HepG2 (cell line): ENCODE data around the gene GLT1D1. TPM values are rescaled to one million over a fixed set of nuclear protein-coding genes. Genes with fewer than 3 reads are reported as not detected.

Source experiments
- ATAC-seq: fragments of 200-7000 bp; cut with Tn5 transposase; 3 replicates; pipeline ENCODE4 v1.9.1; 2020; ENCODE audit warnings: mild to moderate bottlenecking, moderate library complexity
- BruUV-seq: library from RNA; stranded (reverse); fragments of 400-500 nt; replicated peaks from 2 replicates; lab custom pipeline; 2021; lab: Mats Ljungman, UMichigan
- CTCF ChIA-PET: fragments of 300-600 bp; formaldehyde crosslinking; extraction: SDS; loops from one replicate; lab custom pipeline; 2021; ENCODE audit warnings: low total read pairs, inconsistent platforms, low intra/inter-chr PET ratio; lab: Yijun Ruan, JAX
- POLR2A ChIA-PET: fragments of 350-600 bp; sonication (Branson Sonifier 250); formaldehyde crosslinking; loops from one replicate; lab custom pipeline; 2020; ENCODE audit warnings: antibody characterized with exemption, inconsistent platforms; lab: Yijun Ruan, JAX
- DNase-seq: peaks from one replicate; pipeline ENCODE4 v3.0.0-alpha.2; 2015; ENCODE audit warnings: low spot score
- FAIRE-seq: peaks from 3 replicates; lab custom pipeline; 2011; peaks lifted over from hg19 to GRCh38; lab: Jason Lieb, UNC
- H2AFZ ChIP-seq: one replicate; pipeline ENCODE4 v1.6.1; 2011; ENCODE audit warnings: low read length, inconsistent platforms
- H3K27ac ChIP-seq: fragments of 300-600 bp; 3 replicates; pipeline ENCODE4 v1.8.0; 2011; ENCODE audit warnings: mixed run types, mild to moderate bottlenecking, mixed read lengths, low read length, inconsistent platforms; ENCODE audit not compliant: insufficient read depth; ENCODE audit errors: extremely low read length
- H3K27me3 ChIP-seq, 2 experiments: fragments of 200-600 bp in 1 of 2; 2 replicates in 1 of 2; 3 replicates in 1 of 2; pipeline versions ENCODE4 v1.6.0 to v1.8.0; 2011; ENCODE audit warnings: low read length in 2 of 2, mild to moderate bottlenecking in 2 of 2, moderate library complexity in 2 of 2, inconsistent platforms in 1 of 2; ENCODE audit not compliant: insufficient read depth in 2 of 2, control insufficient read depth in 1 of 2
- H3K36me3 ChIP-seq, 2 experiments: fragments of 200-600 bp in 1 of 2; replicated peaks in 1 of 2; 2 replicates in 1 of 2; 3 replicates in 1 of 2; pipeline versions ENCODE4 v1.5.1 to v1.8.0; 2011; ENCODE audit warnings: low read length in 2 of 2, inconsistent platforms in 1 of 2; ENCODE audit not compliant: insufficient read depth in 2 of 2, control insufficient read depth in 1 of 2
- H3K4me1 ChIP-seq: 2 replicates; pipeline ENCODE4 v1.5.1; 2012; ENCODE audit warnings: low read length, inconsistent platforms; ENCODE audit not compliant: insufficient read depth
- H3K4me2 ChIP-seq: 2 replicates; pipeline ENCODE4 v1.6.0; 2011; ENCODE audit warnings: low read depth, low read length, inconsistent platforms
- H3K4me3 ChIP-seq, 3 experiments: fragments of 200-600 bp in 1 of 3; sonication (generic), shearing (Covaris generic) in 1 of 3; replicated peaks in 1 of 3; 2 replicates each; pipeline ENCODE4 v1.5.1; 2011 to 2016; ENCODE audit warnings: low read length in 3 of 3, inconsistent platforms in 2 of 3, low read depth in 2 of 3, mild to moderate bottlenecking in 2 of 3, control low read depth in 1 of 3, mixed read lengths in 1 of 3; ENCODE audit not compliant: insufficient read depth in 1 of 3
- H3K79me2 ChIP-seq: one replicate; pipeline ENCODE4 v1.6.1; 2011; ENCODE audit warnings: low read length, inconsistent platforms; ENCODE audit not compliant: insufficient read depth
- H3K9ac ChIP-seq: 2 replicates; pipeline ENCODE4 v1.6.0; 2011; ENCODE audit warnings: mild to moderate bottlenecking, low read depth, low read length, inconsistent platforms; ENCODE audit not compliant: insufficient read depth
- H3K9me3 ChIP-seq: 2 replicates; pipeline ENCODE4 v1.5.1; 2012; ENCODE audit warnings: mild to moderate bottlenecking, low read length
- H4K20me1 ChIP-seq: 2 replicates; pipeline ENCODE4 v1.6.0; 2011; ENCODE audit warnings: inconsistent platforms, mild to moderate bottlenecking, low read length, moderate library complexity; ENCODE audit not compliant: insufficient read depth
- BRCA1 ChIP-seq: sonication (generic); formaldehyde crosslinking; IDR thresholded peaks from 2 replicates; pipeline ENCODE4 v1.4.0; 2020; ENCODE audit warnings: missing genetic modification reagents
- ELF3 ChIP-seq: IDR thresholded peaks from 2 replicates; pipeline ENCODE4 v1.6.1; 2016; ENCODE audit warnings: missing genetic modification reagents, missing compliant biosample characterization
- EP300 ChIP-seq, 3 experiments: sonication (generic) in 1 of 3; formaldehyde crosslinking in 1 of 3; IDR thresholded peaks; 2 replicates each; pipeline versions ENCODE4 v1.5.1 to v1.6.1; 2011 to 2020; ENCODE audit warnings: low read depth in 2 of 3, low read length in 2 of 3, borderline replicate concordance in 1 of 3, improper control_type of control experiment in 1 of 3, mild to moderate bottlenecking in 1 of 3, missing genetic modification reagents in 1 of 3, moderate library complexity in 1 of 3
- FOXJ3 ChIP-seq: sonication (generic); formaldehyde crosslinking; IDR thresholded peaks from 2 replicates; pipeline ENCODE4 v1.4.0; 2020; ENCODE audit warnings: missing genetic modification reagents, mild to moderate bottlenecking, borderline replicate concordance
- GABPA ChIP-seq, 2 experiments: IDR thresholded peaks; 2 replicates each; pipeline ENCODE4 v1.6.1; 2011 to 2016; ENCODE audit warnings: low read depth in 2 of 2, low read length in 1 of 2, missing biosample characterization in 1 of 2, missing genetic modification characterization in 1 of 2
- MAFF ChIP-seq: IDR thresholded peaks from 2 replicates; pipeline ENCODE4 v1.6.1; 2011; ENCODE audit warnings: low read depth, low read length, improper control_type of control experiment
- NCOR1 ChIP-seq: fragments of 200-600 bp; sonication (generic); IDR thresholded peaks from 2 replicates; pipeline ENCODE4 v1.7.0; 2017; ENCODE audit warnings: antibody characterized with exemption, low read length, borderline replicate concordance
- NR2F6 ChIP-seq, 2 experiments: IDR thresholded peaks; 2 replicates each; pipeline ENCODE4 v1.6.1; 2016; ENCODE audit warnings: antibody characterized with exemption in 1 of 2, mild to moderate bottlenecking in 1 of 2
- SAFB2 ChIP-seq: sonication (generic); formaldehyde crosslinking; IDR thresholded peaks from 2 replicates; pipeline ENCODE4 v1.5.1; 2020; ENCODE audit warnings: missing genetic modification reagents, low read depth, mild to moderate bottlenecking, borderline replicate concordance
- SMAD1 ChIP-seq: sonication (generic); formaldehyde crosslinking; IDR thresholded peaks from 2 replicates; pipeline ENCODE4 v1.4.0; 2020; ENCODE audit warnings: missing genetic modification reagents, low read depth, mild to moderate bottlenecking, borderline replicate concordance
- SOX5 ChIP-seq: IDR thresholded peaks from 2 replicates; pipeline ENCODE4 v1.6.1; 2016; ENCODE audit warnings: borderline replicate concordance
- ZMYM3 ChIP-seq: sonication (generic); formaldehyde crosslinking; IDR thresholded peaks from 2 replicates; pipeline ENCODE4 v1.5.1; 2020; ENCODE audit warnings: mild to moderate bottlenecking, missing genetic modification reagents
- ZNF101 ChIP-seq: sonication (generic); formaldehyde crosslinking; IDR thresholded peaks from 2 replicates; pipeline ENCODE4 v1.4.0; 2020; ENCODE audit warnings: mild to moderate bottlenecking, low read depth, missing genetic modification reagents, borderline replicate concordance
- ZNF180 ChIP-seq: sonication (generic); formaldehyde crosslinking; IDR thresholded peaks from 2 replicates; pipeline ENCODE4 v1.4.0; 2020; ENCODE audit warnings: low read depth, missing genetic modification reagents, borderline replicate concordance
- ZNF512 ChIP-seq: sonication (generic); formaldehyde crosslinking; IDR thresholded peaks from 2 replicates; pipeline ENCODE4 v1.4.0; 2020; ENCODE audit warnings: mild to moderate bottlenecking, missing genetic modification reagents
- ZNF652 ChIP-seq: IDR thresholded peaks from 2 replicates; pipeline ENCODE4 v1.6.1; 2016; ENCODE audit warnings: low read depth, borderline replicate concordance
- ZNF720 ChIP-seq: sonication (generic); formaldehyde crosslinking; IDR thresholded peaks from 2 replicates; pipeline ENCODE4 v1.4.0; 2020; ENCODE audit warnings: missing genetic modification reagents
- whole genome bisulfite sequencing: methylation state at CpG from one replicate; pipeline ENCODE4 v1.1.6; 2017; ENCODE audit warnings: low lambda C conversion rate; 5-methylcytosine and 5-hydroxymethylcytosine counted together
- in situ Hi-C: cut with HindIII; loops from 2 replicates; pipeline ENCODE4 v1.10.0; 2017; ENCODE audit warnings: low pct_unique_long_range_greater_than_20kb; ENCODE audit not compliant: extremely low pct_ligation_motif_present
- intact Hi-C: fragments of 100-400 bp; cut with micrococcal nuclease; formaldehyde crosslinking; loops from one replicate; pipeline ENCODE4 v1.10.0; 2022; ENCODE audit not compliant: unreplicated experiment
- polyA plus RNA-seq, 8 experiments: library from polyadenylated mRNA; depleted of rRNA in 3 of 8; stranded (reverse) in 7 of 8; unstranded in 1 of 8; fragments of >200 nt; fragmentation: Illumina TruSeq in 4 of 8; extraction: Trizol in 4 of 8; gene quantifications; 2 replicates each; pipeline versions ENCODE4 v1.2.1 to v1.2.3, GENCODE V29; 2011 to 2016; ENCODE audit warnings: low read depth in 4 of 8, missing spikeins in 1 of 8, mixed read lengths in 1 of 8; ENCODE audit not compliant: insufficient read depth in 1 of 8
- total RNA-seq, 5 experiments: library from RNA; depleted of rRNA; stranded (reverse); fragments of >200 nt; fragmentation: Illumina TruSeq; extraction: Trizol; gene quantifications; 2 replicates each; pipeline ENCODE4 v1.2.3, GENCODE V29; 2016; ENCODE audit warnings: low read depth in 1 of 5
- TF ChIP-seq, protein P1 (sequence below): IDR thresholded peaks from 2 replicates; pipeline ENCODE4 v1.4.0; 2020; ENCODE audit warnings: mild to moderate bottlenecking, missing genetic modification reagents

Gene GLT1D1
- total and polyA plus RNA-seq, 2 of the 13 experiments (the other 11 are each of a cell fraction or from before 2014, with no cell fraction given), result 0.09 to 0.17 TPM

DNA sequence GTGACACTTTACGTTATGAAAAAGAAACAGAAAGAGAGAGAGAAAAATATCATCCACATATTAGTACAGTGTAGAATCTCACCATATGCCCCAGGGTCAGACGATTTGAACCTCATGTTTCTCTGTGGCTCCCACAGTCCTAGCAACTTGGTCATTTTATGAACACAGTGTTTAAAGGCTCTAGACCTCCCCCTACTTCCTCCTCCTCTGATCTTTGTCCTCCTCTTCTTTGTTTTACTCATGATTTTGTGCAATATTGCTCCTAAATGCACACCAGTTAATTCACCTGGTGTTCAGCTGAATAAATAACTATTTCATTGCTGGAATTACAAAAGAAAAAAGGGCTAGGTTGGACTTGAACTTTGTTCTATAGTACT is 18.2 kb downstream of the GLT1D1 start:
- Histone ChIP-seq H3K27ac (no peak overlapping the region), H2AFZ (no peak overlapping the region), H3K4me2 (peak overlapping the region; percentile 19; the same call in 1 of the 2 replicates), H4K20me1 (no peaks in the 10 kb centered on the region), H3K4me3 (no peak overlapping the region), H3K79me2 (no peaks in the 10 kb centered on the region), H3K36me3 (no peaks in the 10 kb centered on the region), H3K27me3 (no peaks in the 10 kb centered on the region), H3K4me1 (peaks cover 11% of the 10 kb centered on the region), H3K9ac (no peak overlapping the region), H3K9me3 (no peaks in the 10 kb centered on the region)
- intact Hi-C loops (no loop called here), in situ Hi-C loops (no loop called here)
- ChIA-PET CTCF (no interaction called here), POLR2A (no interaction called here)
- BruUV-seq, result no TSS peak
- peak; percentile 57 for ATAC-seq
- peak; percentile 16 for DNase-seq
- FAIRE-seq, result no peak
- WGBS, result 2% methylated on average over 2 of the region's 2 CpGs
- no peak for TF ChIP-seq GABPA (IDR thresholded peaks at IDR 0.05; ENCODE audit: low read depth, low read length)
- TF ChIP-seq GABPA (CRISPR knock-in tag; IDR thresholded peaks at IDR 0.05; ENCODE audit: low read depth), result no peak
- TF ChIP-seq ZNF101 (CRISPR knock-in tag), result no peak
- peak; percentile 10; the same call in 1 of the 2 replicates for TF ChIP-seq ELF3
- no peak for TF ChIP-seq ZNF720
- TF ChIP-seq SOX5 (CRISPR knock-in tag), result 0 out of 2 replicates have a peak, but pooled peaks have one; percentile 9
- 0 out of 4 replicates have a peak, but pooled peaks of 1 of the 2 experiments have one; percentile 10 for TF ChIP-seq EP300 (IDR thresholded peaks at IDR 0.05; ENCODE audit: low read depth in 2 of 2, low read length in 2 of 2)
- no peak for TF ChIP-seq EP300 (CRISPR knock-in tag; IDR thresholded peaks at IDR 0.05; ENCODE audit: borderline replicate concordance)
- TF ChIP-seq NCOR1, result 0 out of 2 replicates have a peak, but pooled peaks have one; percentile 28
- TF ChIP-seq BRCA1, result no peak
- no peak for TF ChIP-seq ZNF512 (CRISPR knock-in tag)
- no peak for TF ChIP-seq MAFF
- no peak for TF ChIP-seq FOXJ3 (CRISPR knock-in tag)
- TF ChIP-seq NR2F6 (IDR thresholded peaks at IDR 0.05), result no peak
- no peak for TF ChIP-seq NR2F6 (CRISPR knock-in tag; IDR thresholded peaks at IDR 0.05)
- no peak for TF ChIP-seq SAFB2 (CRISPR knock-in tag)
- TF ChIP-seq ZNF652 (CRISPR knock-in tag), result peak; percentile 71
- no peak for TF ChIP-seq ZMYM3 (CRISPR knock-in tag)
- TF ChIP-seq SMAD1, result no peak
- TF ChIP-seq ZNF180 (CRISPR knock-in tag), result no peak
- TF ChIP-seq, protein P1, sequence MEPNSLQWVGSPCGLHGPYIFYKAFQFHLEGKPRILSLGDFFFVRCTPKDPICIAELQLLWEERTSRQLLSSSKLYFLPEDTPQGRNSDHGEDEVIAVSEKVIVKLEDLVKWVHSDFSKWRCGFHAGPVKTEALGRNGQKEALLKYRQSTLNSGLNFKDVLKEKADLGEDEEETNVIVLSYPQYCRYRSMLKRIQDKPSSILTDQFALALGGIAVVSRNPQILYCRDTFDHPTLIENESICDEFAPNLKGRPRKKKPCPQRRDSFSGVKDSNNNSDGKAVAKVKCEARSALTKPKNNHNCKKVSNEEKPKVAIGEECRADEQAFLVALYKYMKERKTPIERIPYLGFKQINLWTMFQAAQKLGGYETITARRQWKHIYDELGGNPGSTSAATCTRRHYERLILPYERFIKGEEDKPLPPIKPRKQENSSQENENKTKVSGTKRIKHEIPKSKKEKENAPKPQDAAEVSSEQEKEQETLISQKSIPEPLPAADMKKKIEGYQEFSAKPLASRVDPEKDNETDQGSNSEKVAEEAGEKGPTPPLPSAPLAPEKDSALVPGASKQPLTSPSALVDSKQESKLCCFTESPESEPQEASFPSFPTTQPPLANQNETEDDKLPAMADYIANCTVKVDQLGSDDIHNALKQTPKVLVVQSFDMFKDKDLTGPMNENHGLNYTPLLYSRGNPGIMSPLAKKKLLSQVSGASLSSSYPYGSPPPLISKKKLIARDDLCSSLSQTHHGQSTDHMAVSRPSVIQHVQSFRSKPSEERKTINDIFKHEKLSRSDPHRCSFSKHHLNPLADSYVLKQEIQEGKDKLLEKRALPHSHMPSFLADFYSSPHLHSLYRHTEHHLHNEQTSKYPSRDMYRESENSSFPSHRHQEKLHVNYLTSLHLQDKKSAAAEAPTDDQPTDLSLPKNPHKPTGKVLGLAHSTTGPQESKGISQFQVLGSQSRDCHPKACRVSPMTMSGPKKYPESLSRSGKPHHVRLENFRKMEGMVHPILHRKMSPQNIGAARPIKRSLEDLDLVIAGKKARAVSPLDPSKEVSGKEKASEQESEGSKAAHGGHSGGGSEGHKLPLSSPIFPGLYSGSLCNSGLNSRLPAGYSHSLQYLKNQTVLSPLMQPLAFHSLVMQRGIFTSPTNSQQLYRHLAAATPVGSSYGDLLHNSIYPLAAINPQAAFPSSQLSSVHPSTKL (CRISPR knock-in tag), result 0 out of 2 replicates have a peak, but pooled peaks have one; percentile 12
